Subcutaneous adipose tissue (tissue), 4 donors: ENCODE results near the gene DHRSX. TPM values are rescaled to one million over a fixed set of nuclear protein-coding genes. Genes with fewer than 3 reads are reported as not detected.

Experiments used
- total RNA-seq, 4 donors: library from RNA; depleted of rRNA; stranded (reverse); fragments of >200 nt; gene quantifications; one replicate each; pipeline ENCODE4 v1.1.0, GENCODE V29; 2016
- TF ChIP-seq, protein P1 (sequence below): fragments of 450-650 bp; IDR thresholded peaks from one replicate; pipeline ENCODE4 v1.5.1; 2016; ENCODE audit warnings: low read depth, mild to moderate bottlenecking, control low read depth, antibody characterized with exemption, moderate library complexity

DHRSX gene
- total RNA-seq, 4 donors from 2014 or later = 17.0 to 34.2 (median 24.5) TPM

DNA sequence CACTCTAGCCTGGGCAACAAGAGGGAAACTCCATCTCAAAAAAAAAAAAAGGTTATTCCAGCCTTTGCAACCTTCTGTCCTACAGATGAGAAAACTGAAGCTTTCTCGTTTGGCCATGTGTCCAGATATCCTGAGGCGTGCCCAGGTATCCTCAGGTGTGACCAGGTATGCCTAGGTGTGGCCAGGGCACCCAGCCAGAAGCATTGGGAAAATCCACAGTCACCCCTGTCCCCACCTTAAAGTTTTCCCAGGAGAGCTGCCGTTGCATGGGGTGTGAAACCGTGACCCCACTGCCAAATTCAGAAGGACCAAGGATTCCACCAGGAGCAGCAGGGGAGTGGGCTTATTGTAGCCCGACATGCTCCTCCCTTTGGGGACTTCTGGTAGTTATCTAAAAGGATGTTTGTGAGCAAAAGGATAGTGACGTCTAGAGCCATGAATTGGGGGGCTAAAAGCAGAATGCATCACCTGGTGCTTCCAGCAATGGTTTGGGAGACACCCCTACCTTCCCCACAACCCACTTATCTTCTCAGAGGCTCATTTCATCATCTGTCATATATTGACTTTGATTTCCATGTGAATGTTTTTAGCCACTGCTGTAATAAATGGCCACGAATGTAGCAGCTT lies 4.0 kb upstream of the DHRSX start:
- TF ChIP-seq, protein P1, sequence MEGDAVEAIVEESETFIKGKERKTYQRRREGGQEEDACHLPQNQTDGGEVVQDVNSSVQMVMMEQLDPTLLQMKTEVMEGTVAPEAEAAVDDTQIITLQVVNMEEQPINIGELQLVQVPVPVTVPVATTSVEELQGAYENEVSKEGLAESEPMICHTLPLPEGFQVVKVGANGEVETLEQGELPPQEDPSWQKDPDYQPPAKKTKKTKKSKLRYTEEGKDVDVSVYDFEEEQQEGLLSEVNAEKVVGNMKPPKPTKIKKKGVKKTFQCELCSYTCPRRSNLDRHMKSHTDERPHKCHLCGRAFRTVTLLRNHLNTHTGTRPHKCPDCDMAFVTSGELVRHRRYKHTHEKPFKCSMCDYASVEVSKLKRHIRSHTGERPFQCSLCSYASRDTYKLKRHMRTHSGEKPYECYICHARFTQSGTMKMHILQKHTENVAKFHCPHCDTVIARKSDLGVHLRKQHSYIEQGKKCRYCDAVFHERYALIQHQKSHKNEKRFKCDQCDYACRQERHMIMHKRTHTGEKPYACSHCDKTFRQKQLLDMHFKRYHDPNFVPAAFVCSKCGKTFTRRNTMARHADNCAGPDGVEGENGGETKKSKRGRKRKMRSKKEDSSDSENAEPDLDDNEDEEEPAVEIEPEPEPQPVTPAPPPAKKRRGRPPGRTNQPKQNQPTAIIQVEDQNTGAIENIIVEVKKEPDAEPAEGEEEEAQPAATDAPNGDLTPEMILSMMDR = no peak

DNA sequence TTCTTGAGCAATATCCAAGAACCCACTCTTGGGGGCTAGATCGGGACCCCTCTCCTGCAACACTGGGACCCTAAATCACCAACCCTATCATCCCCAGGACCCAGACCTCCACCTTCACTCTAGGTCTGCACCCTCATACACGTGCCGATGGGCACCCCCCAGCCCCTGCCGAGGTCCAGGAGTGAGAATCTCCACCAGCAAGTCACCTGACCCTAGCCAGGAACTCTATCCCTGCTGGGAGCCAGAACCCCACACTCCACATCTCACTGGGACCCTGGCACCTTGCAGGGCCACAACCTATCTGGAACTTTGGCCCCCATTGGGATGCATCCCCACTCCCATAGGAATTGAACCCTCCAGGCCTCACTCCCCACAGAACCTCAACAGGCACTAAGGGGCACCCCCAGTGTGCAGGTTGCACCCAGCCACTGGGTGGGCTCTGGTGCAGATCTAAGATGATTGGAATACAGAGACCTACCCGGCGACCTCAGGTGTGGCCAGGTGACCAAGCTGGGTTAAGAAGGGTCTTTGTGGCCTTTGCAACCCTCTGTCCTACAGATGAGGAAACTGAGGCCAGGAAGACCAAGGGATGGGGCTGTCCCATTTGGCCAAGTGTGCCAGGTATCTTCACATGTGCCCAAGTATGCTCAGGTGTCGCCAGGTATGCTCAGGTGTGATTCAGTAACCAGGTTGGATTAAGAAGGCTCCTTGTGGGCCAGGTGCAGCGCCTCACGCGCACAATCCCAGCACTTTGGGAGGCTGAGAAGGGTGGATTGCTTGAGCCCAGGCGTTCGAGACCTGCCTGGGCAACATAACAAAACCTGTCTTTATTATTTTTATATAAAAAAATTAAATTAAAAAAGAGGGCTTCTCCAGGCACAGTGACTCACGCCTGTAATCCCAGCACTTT lies 3.1 kb upstream of the DHRSX start:
- TF ChIP-seq, protein P1 = no peak

DNA sequence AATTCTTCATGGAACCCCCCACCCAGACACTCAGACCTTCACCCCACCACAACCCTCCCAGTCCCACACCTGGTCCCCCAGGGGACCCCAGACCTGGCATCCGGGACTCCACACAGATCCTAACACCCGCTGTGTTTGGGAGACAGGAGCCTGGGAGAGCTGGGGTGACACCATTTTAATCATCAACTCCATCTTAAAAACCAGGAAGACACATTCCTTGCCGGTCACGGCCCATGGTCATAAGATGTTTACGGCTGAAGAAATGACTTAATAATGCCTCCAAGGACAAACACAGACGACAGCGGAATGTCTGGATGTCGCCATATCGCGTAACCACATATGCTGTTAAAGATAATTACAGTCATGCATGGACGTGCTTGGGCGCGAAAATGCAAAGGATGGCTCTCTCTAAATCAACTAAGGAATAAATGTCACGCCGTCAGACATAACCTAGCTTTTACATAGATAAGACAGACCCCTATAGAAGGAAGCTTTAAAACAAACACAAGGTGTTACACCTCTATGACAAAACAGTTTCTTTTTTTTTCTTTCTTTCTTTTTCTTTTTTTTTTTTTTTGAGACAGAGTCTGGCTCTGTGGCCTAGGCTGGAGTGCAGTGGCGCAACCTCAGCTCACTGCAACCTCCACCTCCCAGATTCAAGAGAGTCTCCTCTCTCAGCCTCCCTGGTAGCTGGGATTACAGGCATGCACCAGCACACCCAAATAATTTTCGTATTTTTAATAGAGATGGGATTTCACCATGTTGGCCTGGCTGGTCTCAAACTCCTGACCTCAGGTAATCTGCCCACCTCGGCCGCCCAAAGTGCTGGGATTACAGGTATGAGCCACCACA lies 2.1 kb upstream of the DHRSX start:
- TF ChIP-seq, protein P1 = no peak

DNA sequence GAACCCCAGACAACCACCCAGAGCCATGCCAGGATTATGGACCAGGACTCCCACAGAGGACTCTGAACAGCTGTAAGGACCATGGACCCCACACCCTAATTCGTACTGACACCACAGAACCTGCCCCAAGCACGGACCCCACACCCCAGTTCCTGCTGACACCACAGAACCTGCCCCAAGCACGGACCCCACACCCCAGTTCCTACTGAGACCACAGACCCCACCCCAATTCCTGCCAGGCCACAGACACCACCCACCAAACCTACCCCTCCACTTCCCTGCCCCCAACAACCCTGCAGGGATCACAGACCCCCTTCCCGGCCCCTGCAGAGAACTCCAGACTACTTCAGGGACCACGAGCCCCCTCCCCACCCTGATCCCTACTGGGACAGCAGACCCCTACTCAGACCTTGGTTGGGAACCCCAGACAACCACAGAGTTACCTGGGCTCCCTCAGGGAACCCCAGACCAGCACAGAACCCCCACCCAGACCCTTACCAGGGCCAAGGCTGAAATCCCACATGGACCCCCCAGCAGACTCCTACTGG lies 1.4 kb upstream of the DHRSX start:
- TF ChIP-seq, protein P1 = no peak

DNA sequence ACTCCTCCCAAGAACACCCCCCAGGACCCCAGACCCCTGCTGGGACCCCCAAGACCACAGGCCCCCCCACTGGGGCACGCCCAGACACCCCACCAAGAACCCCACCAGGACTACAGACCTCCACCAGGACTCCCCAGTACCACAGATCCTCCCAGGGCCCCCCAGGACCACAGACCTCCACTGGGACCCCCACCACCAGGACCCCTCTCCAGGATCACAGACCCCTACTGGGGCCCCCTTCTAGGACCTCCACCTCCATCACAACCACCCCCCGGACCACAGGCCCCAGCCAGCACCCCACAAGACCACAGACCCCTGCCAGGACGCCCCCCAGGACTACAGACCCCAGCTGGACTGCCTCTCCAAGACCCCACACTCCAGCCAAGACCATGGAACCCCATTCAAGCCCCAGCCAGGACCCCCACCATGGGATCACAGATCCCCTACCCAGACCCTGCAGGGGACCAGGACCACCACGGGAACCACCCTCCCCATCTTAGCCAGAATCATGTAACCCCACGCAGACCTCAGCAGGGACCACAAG lies 855 bp upstream of the DHRSX start:
- TF ChIP-seq, protein P1 = no peak

DNA sequence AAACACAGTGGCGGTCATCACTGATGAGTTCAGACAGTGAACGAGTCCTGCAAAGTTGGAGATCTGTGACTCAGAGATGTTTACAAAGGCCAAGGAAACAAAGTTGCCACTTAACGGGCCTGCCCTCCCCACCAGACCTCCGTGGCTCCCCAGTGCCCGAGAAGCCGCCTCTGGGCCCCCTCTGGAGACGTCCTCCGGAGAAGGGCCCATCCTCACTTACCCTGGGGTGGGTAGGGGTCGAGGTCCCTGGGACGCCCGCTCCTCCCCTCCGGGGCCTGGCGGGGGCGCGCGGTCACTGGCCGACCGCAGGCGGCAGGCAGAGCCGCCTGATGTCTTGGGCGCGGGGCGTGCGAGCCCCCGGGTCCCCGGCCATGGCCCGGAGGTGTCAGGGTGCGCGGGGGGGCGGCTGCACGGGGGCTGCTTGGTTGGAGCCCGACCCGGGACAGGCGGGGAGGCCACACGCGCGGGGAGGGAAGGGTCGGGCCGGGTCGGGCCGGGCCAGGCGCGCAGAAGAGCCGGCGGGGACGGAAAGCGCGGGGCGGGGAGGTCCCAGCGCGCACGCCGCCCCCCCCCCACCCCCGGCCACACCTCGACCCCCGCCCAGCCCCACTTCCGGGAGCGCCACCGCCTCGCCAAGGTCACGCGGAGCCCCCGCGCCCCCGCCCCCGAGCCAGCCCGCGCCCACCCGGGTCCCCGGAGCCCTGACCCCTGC lies 529 bp downstream of the DHRSX start:
- TF ChIP-seq, protein P1 = no peak
